BE2C (cell line): ENCODE data around the gene PLXNA1.

Experiments used
- DNase-seq: peaks from one replicate; pipeline ENCODE4 v3.0.0-alpha.2; 2020
- H3K27me3 ChIP-seq: fragments of 250-450 bp; sonication (Bioruptor Pico); 2 replicates; pipeline ENCODE4 v1.5.1; 2020; ENCODE audit warnings: mild to moderate bottlenecking
- H3K36me3 ChIP-seq: fragments of 250-450 bp; sonication (Bioruptor Pico); 2 replicates; pipeline ENCODE4 v1.5.1; 2020; ENCODE audit warnings: mild to moderate bottlenecking
- H3K4me1 ChIP-seq: fragments of 250-450 bp; sonication (Bioruptor Pico); 2 replicates; pipeline ENCODE4 v1.5.1; 2020
- H3K4me3 ChIP-seq: 2 replicates; pipeline ENCODE4 v1.5.1; 2011; ENCODE audit warnings: low read depth, low read length
- H3K9me3 ChIP-seq: fragments of 250-450 bp; sonication (Bioruptor Pico); 2 replicates; pipeline ENCODE4 v1.5.1; 2020
- CTCF ChIP-seq: IDR thresholded peaks from 2 replicates; pipeline ENCODE4 v1.5.1; 2012; ENCODE audit warnings: mild to moderate bottlenecking, low read depth, low read length

The PLXNA1 gene

GRCh38 chr3:126968391-126969390 lies 14.2 kb upstream of the PLXNA1 start:
- Histone ChIP-seq H3K9me3 (no peaks in the 10 kb centered on the region), H3K4me3 (no peak overlapping the region), H3K36me3 (no peaks in the 10 kb centered on the region), H3K27me3 (no peaks in the 10 kb centered on the region), H3K4me1 (peaks cover 4% of the 10 kb centered on the region; the same call in 1 of the 2 replicates)
- DNase-seq = no peak
- no peak for TF ChIP-seq CTCF

DNA sequence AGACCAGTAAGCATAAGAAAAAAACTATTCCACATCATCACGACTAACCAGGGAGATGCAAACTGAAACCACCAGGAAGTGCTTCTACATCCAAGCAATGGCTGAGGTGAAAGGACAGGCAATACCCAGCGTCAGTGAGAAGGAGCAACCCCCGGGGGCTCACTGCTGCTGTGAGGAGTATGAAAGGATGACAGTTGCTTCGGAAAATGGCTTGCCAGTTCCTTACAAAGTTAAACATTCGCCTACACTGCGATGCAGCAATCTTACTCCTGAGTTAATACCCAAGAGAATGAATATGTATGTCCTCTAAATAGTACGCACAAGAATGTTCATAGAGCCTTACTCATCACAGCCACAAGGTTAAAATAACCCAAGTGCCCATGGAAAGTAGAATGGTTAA lies 13.3 kb upstream of the PLXNA1 start:
- no peak for DNase-seq

GRCh38 chr3:126970101-126970500 lies 12.8 kb upstream of the PLXNA1 start:
- DNase-seq = no peak
- Histone ChIP-seq H3K27me3 (no peaks in the 10 kb centered on the region), H3K4me1 (peaks cover 4% of the 10 kb centered on the region; the same call in 1 of the 2 replicates), H3K9me3 (no peaks in the 10 kb centered on the region; the same call in 1 of the 2 replicates), H3K36me3 (no peaks in the 10 kb centered on the region), H3K4me3 (no peak overlapping the region)
- TF ChIP-seq CTCF = no peak

More for the DNA sequence above, 13.3 kb upstream of the PLXNA1 start:
- H3K36me3 ChIP-seq = no peaks in the 10 kb centered on the region
- H3K9me3 ChIP-seq = no peaks in the 10 kb centered on the region; the same call in 1 of the 2 replicates
- no peak for TF ChIP-seq CTCF
- no peak overlapping the region for H3K4me3 ChIP-seq
- H3K4me1 ChIP-seq = peaks cover 4% of the 10 kb centered on the region; the same call in 1 of the 2 replicates
- no peaks in the 10 kb centered on the region for H3K27me3 ChIP-seq

GRCh38 chr3:126970921-126971320 lies 12.0 kb upstream of the PLXNA1 start:
- DNase-seq = no peak
- Histone ChIP-seq H3K9me3 (no peaks in the 10 kb centered on the region; the same call in 1 of the 2 replicates), H3K4me3 (no peak overlapping the region), H3K4me1 (peaks cover 4% of the 10 kb centered on the region; the same call in 1 of the 2 replicates), H3K27me3 (no peaks in the 10 kb centered on the region), H3K36me3 (no peaks in the 10 kb centered on the region)
- no peak for TF ChIP-seq CTCF

- peak; percentile 44 for DNase-seq
- no peaks in the 10 kb centered on the region for H3K36me3 ChIP-seq
These were observed 11.0 kb upstream of the PLXNA1 start for GRCh38 chr3:126971891-126972351.

More at GRCh38 chr3:126971891-126972351, 11.0 kb upstream of the PLXNA1 start:
- H3K27me3 ChIP-seq = no peaks in the 10 kb centered on the region
- peaks cover 4% of the 10 kb centered on the region; the same call in 1 of the 2 replicates for H3K4me1 ChIP-seq
- TF ChIP-seq CTCF = no peak
- no peak overlapping the region for H3K4me3 ChIP-seq
- H3K9me3 ChIP-seq = no peaks in the 10 kb centered on the region; the same call in 1 of the 2 replicates
